ENCODE data around the gene TMEM92.
"Not testable (repeated sequence)": the region's sequence is repeated elsewhere in the genome, so short reads cannot be mapped to it uniquely, and the experiment has no call there.

The TMEM92 gene

DNA sequence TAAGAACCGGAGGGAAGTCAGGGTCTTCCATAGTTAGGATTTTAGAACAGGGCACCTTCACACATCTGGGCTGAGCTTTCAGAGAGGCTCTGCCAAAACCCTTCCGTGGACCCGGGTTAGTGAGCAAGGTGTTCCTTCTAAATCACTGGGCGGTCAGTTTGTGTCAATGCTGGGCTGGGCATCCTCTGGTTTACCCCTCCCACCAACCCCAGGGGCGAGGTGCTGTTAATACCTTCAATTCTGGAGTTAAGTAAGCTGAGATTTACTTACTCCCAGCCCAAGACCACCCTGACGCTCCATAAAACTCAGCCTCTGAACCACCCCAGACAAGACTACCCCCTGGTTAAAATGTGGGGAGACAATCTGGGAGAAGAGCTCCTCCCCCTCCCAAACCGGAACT is 1.0 kb downstream of the TMEM92 start:
- DNase-seq (ENCODE audit: low spot score) = no peak

DNA sequence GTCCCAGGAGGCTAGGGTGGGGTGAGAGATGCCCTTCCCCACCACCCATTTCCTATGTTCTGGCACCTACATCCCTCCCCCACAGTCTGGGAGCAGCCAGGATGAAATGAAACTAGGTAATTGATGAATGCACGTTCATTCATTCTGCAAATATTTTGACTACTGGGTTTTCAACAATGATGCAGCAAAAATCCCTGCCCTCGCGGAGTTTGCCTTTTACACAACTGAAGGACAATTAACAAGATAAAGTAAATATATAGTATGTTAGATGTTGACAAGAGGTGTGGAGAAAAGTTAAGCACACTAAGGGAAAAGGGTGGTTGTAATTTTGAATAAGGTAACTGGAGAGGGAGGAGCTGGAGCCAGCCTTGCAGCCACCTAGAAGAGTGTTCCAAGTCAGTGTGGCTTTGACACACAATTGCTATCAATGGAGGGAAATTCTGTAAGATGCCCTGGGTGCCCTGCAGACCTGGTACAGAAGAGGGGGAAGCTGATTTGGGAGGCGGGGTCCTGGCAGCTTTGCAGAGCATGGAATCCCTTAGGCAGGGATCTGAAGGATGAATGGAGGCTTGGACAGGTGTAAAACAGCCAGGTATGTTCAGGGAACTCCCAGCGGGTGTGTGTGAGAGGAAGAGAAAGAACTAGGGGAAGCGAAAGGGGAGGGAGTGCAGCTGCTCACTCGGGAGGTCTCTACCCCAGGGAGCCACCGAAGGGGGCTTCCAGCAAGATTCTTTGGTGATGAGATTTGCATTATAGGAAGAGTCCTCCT is 2.5 kb downstream of the TMEM92 start:
- no peak for DNase-seq (ENCODE audit: low spot score)

DNA sequence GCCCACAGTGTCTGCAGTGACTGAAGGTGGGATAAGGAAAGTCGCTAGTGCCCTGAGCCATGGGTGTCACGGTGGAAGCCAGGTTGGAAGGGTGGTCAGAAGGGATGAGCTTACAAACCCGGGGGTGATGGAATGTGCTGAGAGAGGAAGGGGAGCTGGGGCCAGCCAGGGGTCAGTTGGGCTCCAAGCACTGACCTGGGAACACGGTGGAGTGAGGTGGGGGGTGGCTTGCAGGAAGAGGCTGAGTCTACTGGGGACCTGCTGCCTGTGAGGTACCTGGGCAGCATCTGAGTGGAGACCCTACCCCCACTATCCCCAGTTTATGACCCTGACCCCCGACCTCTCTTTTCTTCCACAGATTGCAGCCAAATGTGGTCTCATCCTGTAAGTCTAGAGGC is 3.1 kb downstream of the TMEM92 start:
- no peak for DNase-seq (ENCODE audit: low spot score)

DNA sequence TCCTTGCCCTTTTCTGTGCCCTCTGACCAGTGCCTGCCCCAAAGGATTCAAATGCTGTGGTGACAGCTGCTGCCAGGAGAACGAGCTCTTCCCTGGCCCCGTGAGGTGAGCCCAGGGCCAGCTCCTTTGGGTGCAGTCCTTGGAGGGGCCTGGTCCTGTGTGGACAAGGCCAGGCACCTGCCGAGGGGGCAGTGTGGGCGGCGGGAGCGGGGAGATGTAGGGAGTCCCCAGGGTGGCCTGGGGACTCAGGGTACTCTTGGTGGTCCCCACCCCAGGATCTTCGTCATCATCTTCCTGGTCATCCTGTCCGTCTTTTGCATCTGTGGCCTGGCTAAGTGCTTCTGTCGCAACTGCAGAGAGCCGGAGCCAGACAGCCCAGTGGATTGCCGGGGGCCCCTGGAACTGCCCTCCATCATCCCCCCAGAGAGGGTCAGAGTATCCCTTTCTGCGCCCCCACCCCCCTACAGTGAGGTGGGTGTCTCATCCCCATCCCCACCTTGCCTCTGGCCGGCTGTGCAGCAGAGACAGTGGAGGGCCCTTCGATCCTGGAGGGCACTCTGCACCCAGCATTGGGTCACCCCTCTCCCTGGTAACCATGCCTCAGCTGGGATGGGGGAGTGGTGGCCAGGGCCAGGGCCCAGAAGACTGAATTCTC is 4.4 kb downstream of the TMEM92 start:
- DNase-seq (ENCODE audit: low spot score) = no peak

DNA sequence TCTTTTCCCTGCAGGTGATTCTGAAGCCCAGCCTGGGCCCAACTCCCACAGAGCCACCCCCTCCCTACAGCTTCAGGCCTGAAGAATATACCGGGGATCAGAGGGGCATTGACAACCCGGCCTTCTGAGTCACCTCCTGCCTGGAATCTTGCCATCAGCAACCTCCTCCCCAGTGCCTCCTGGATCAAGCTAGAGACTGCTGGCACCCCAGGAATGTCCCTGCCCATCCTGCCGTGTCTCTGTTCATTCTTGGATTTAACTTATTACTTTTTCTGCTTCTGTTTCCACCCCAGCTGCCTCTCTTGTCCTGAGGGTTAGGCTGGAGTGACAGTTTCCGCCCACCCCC is 4.9 kb downstream of the TMEM92 start:
- DNase-seq (ENCODE audit: low spot score) = no peak

DNA sequence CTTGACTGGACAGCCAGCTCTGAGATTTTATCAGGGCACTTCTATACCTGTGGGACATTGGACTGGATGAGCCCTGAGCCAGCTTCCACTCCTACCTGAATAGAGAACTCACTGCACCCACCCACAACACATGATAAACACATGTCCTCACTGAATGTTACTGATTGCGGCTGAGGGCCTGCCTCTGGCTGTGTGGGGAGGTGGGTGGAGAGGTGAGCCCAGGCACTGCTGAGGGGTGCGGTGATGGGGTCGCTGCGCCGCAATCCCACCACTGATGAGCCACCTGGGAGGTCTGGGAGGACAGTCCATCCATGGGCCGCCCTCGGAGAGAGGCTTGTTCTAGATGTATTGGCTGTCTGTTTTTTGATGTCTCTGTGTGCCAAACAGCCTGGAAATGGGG is 5.4 kb downstream of the TMEM92 start:
- no peak for DNase-seq (ENCODE audit: low spot score)

DNA sequence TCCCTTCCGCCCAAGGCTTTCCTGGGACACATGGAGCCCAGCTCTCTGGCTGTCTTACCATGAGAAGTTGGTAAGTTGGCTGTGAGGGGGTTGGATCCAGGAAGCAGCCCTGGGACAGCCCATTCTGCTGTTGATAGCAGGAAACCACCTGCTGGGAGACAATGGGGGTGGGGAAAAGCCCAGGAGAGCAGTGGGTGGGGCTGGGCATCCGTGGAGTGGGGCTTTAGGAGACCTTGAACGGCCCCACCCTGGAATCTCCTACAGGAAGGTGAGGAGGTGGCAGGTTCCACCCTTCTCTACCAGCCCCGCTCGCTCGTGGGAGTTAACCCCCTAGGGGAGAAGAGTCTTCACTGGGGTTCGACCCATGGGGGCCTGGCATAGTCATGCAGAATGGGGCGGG is 5.8 kb downstream of the TMEM92 start:
- no peak for DNase-seq (ENCODE audit: low spot score)

DNA sequence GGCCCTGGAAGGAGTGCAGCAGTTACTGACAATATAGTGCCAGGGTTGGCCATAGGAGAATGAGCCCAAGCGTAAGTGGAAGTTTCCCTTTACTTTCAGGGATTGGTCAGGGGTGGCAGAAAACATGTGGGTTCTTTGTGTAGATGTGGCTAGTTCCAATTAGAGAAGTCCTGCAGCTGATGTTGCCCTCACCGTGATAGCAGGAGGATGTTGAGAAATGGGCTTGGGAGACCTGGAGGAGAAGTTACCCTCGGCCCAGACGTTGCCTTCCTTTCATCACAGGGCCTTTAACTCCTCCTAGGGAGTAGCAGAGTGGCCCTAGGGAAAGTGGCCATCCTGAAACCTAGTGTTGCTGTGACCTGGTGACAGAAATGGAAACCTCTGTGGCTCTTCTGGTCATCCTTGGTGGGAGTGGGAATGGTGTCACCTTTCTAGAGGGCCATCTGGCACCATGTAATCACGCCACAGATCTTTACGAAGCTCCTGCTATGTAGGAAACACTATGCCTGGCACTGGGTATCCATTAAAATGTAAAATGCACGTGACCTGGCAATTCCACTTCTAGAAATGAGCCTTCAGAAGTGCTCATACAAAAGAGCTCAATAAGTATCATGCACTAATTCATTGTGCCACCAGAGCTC is 6.7 kb downstream of the TMEM92 start:
- no peak for DNase-seq (ENCODE audit: low spot score)

DNA sequence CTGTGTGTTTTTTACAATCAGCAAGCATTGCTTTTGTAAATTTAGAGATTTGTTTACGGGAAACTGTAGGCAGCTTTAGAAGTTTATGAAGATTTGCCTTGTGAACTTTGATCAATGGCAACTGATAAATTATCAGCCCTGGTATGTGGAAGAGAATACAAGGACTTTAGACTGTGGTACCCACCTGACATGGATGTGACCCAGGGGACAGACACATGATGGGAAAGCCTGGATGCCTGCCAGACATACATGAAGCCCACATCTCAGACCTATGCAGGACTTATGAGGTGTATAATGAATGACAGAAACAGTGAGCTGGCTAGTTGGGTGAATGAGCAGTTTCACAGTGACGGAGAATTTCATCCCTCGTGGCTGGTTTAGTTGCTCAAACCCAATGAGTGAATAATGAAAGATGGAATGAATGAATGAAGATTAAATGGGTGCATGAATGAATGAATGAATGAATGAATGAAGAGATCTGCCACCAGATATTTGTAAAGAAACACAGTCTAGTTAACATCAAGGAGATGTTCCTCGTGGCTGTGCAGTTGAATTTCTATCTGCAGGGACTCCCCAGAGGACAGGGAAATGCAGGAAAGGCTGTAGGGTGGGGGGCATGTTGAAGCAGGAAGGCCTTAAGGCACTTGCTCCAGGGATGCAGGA is 7.6 kb downstream of the TMEM92 start:
- no peak for DNase-seq (ENCODE audit: low spot score)

DNA sequence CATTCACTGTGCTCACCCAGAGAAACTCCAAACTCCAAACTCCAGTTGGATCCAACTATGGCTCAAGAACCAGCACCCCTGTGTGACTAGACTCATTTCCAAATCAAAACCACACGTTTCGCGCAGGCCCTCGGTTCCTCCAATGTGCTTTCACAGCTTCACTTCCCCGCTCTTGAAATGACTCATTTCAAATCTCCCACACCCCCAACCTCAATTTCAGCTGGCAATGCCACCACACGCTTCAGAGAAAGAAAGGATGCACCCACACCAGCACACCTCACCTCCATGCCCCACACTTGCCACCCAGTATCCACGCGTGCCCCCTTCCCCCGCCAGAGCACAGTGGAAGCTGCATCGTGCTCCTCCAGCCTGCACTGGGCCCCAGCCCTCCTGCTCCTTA is 9.0 kb downstream of the TMEM92 start:
- no peak for DNase-seq (ENCODE audit: low spot score)

DNA sequence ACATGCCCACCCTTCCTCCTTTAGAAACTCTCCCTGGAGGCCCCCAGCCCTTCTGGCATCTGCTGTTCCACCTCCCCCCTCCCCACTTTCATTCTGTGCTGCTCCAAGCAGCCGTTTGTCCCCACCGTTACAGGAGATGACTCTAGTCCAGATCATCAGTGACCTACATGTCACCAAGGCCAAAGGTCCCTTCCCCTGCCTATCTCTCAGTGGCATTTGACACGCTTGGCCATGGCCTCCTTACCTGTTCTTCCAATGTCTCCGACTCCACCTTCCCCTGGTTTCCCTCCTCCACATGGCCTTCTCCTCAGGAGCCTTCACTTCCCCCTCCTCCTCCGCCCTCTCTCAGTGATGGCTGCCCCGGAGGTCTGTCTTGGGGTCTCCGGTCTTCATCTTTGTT is 9.4 kb downstream of the TMEM92 start:
- DNase-seq (ENCODE audit: low spot score) = no peak

DNA sequence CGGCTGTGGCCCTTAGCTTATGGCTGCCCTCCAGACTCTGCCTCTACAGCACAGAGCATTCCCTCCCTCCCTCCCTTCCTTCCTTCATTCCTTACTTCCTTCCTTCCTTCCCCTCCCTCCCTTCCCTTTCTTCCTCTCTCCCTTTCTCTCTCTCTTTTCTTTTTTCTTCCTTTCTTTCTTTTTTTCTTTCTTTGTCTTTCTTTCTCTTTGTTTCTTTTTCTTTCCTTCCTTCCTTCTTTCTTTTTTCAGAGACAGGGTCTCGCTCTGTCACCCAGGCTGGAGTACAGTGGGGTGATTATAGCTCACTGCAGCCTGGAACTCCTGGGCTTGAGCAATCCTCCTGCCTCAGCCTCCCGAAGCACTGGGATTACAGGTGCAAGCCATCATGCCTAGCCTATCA is 11.7 kb downstream of the TMEM92 start:
- DNase-seq (ENCODE audit: low spot score) = no peak

DNA sequence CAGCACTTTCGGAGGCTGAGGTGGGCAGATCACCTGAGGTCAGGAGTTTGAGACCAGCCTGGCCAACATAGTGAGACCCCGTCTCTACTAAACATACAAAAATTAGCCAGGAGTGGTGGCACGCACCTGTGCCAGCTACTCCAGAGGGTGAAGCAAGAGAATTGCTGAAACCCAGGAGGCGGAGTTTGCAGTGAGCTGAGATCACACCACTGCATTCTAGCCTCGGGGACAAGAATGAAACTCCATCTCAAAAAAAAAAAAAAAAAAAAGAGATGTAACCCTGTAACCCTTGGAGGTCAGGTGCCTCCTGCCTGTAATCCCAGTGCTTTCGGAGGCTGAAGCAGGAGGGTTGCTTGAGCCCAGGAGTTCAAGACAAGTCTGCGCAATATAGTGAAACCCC is 13.0 kb downstream of the TMEM92 start:
- DNase-seq (ENCODE audit: low spot score) = not testable (repeated sequence)

DNA sequence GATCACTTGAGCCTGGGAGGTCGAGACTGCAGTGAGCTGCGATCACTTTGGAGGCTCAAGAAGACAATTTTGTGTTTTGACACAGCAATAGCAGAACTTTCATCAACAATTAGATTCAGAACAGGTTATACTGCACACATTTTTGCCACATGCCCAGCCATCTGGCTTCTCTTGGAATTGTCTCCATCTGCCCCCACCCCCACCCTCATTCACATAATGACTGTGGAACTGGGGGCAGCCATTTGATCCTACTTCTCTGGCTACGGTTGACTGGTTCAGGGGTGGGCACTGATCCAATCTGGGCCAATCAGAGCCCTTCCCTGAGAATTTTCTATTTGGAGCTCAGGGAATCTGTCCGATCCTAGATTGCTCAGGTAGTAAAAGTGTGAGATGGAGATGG is 14.0 kb downstream of the TMEM92 start:
- no peak for DNase-seq (ENCODE audit: low spot score)

DNA sequence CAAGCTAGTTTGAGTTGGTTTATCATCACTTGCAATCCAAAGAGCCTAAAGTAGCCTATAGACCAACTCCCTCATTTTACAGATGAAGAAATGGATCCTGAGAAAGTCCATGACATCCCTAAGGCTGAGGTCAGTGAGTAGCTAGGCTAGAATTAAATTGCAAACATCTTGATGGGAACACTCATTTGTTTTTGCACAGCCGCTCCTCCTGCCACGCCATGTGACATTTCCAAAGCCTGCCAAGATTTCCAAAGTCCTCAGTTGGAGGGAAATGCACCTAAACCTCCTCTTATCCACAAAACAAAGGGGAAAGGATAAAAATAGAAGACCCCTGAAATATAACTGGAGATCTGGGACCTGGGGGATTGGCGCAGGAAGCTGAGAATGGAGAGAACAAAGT is 15.0 kb downstream of the TMEM92 start:
- no peak for DNase-seq (ENCODE audit: low spot score)

DNA sequence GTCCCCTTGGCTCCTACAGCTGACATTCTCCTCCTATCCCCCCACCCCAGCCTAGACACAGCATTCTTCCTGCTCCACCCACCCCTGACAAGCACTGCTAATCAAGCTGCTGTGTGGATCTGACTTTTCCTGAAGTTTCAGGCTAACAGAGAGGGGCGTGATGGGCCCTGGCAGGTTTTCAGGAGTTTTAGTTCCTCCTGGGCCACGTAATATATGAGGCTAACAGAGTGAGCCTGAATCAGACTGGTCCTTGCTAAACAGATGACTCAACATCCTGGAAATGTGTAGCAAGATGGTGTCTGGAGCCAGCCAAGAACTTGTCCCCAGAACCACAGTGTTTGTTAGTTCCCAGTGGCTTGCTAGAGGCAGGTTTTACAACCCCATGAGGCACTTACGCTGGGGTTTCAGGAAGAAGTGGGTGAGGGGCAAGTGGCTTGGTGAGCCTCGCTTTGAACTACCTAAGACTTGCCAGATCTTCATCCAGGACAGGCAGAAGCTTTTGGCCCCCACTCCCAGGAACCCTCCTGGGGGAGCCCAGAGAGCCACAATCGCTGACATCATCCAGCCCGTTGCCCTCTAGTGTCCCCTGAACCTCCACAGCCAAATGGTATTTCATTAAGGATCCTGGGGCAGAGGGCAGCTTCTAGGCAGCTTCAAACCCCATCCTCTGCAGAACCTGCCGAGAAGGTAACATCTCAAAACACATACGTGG is 15.9 kb downstream of the TMEM92 start:
- DNase-seq (ENCODE audit: low spot score) = no peak

DNA sequence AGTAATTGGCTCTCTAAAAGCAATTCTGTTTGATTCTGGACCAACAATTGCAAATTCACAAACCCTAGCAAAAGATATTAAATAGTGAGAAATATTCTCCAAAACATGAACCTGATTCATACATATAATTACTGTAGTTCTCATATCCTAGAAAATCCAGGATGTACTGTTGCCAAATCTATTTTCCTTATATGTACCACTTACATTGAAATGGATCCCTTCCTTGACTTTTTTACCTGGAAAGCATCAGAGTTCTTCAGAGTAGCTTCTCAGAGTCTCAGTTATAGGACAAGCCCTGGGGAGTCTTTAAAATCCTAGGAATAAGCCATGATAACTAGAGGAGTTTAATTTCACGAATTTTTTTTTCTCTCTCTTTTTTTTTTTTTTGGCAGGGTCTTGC is 16.7 kb downstream of the TMEM92 start:
- no peak for DNase-seq (ENCODE audit: low spot score)

DNA sequence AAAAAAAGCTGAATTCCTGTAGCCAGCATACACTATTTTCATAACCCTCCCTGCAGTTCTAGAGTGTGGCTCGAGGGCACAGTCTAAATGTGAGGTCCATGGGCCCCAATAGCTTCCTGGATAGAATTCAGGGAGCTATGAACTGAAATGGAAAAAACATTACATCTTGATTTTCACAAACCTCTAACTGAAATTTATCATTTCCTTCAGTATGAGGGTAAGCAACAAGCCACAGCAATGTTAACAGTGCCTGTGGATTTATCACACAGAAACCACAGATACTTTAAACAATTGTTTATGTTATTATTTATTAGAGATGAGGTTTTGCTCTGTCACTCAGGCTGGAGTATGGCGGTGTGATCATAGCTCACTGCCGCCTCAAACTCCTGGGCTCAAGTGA is 18.2 kb downstream of the TMEM92 start:
- no peak for DNase-seq (ENCODE audit: low spot score)

DNA sequence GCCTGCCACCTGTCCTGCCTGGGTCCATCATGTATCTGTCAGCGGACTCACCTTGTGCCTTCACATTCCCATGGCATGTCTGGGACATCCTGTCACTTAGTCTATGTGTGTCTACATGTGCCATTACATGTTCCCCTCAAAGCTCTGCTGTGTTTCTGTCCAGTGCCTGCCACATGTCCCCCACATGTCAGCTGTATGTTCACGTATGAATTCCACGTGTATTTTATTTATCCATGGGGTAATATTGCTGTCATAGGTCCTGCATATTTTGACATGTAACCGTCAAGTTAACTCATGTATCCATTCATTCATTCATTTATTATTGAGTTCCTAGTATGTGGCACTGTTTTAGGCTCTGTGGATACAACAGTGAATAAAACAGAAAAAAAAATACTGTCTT is 20.8 kb downstream of the TMEM92 start:
- no peak for DNase-seq (ENCODE audit: low spot score)

DNA sequence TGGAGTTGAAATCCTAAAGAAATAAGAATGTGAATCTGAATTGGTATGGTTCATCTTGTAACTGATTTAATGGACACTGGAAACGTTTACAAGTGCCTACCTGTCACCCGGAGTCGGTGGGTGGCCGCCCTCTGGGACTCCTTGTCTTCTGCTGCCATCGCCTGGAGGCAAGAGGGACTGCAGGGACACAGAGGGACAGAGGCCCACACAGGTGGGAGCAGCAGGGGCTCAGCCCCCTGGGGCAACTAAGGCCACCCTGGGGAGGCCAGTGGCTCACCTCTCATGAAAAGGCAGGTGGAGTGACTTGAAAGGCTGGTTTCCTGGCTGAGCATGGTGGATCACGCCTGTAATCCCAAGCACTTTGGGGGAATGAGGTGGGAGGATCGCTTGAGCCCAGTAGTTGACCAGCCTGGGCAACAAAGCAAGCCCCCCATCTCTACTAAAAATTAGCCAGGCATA is 23.2 kb downstream of the TMEM92 start:
- peak; percentile 68 for DNase-seq (ENCODE audit: low spot score)

DNA sequence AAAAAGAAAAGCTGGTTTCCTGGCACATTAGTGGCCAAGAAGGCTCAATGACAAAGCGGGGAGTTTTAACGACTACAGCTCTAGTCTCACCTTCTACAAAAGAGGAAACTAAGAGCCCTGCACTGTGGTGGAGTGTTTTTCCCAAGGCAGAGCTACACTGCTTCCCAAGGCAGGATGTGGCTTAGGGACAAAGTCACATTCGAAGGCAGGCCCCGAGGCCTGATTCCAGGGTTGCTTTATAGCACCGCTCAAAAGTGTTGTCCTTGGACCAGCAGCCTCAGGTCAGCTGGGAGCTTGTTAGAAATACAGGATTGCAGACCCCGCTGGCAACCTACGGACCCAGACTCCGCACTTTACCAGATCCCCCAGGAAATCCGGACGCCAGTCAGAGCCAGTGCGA is 23.8 kb downstream of the TMEM92 start:
- DNase-seq (ENCODE audit: low spot score) = no peak

DNA sequence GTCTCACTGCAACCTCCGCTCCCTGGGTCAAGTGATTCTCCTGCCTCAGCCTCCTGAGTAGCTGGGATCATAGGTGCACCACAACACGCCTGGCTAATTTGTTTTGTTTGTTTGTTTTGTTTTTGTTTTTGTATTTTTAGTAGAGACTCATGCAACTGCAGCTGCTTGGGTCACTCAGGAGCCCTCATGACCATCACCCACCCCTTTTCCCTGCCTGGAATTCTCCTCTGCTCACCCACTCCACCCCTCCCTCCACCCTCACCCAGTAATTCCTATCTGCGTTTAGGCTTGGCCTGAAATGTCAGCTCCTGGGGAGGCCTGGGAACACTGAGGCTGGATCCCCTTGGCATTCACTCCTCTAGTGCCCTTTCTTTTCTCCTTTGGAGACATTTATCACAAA is 25.5 kb downstream of the TMEM92 start:
- no peak for DNase-seq (ENCODE audit: low spot score)

Data from SK-N-DZ (cell line).